ENCODE data around the gene PTBP2.

- TF ChIP-seq HDGF (IDR thresholded peaks at IDR 0.05; ENCODE audit: borderline replicate concordance) (no peak), SUZ12 (IDR thresholded peaks at IDR 0.05) (no peak), TARDBP (IDR thresholded peaks at IDR 0.05) (no peak), NFRKB (IDR thresholded peaks at IDR 0.05) (no peak), ZNF384 (IDR thresholded peaks at IDR 0.05) (no peak), L3MBTL2 (conservative IDR thresholded peaks at IDR 0.05) (no peak), FOXK2 (IDR thresholded peaks at IDR 0.05) (no peak), SP1 (IDR thresholded peaks at IDR 0.05) (no peak)
Observed at GRCh38 chr1:96746440-96747420, 25.1 kb downstream of the PTBP2 start.

All from HEK293T (cell line).